Measurements from ENCODE around the gene MUSTN1.

GRCh38 chr3:52790741-52791140 lies 44.1 kb downstream of the MUSTN1 start:
- TF ChIP-seq POLR2A (IDR thresholded peaks at IDR 0.05; ENCODE audit: low read length) (no peak), GATA1 (IDR thresholded peaks at IDR 0.05; ENCODE audit: low read depth, low read length) (no peak)

Data from erythroblast (primary cell).